Gastrocnemius medialis (tissue), 4 donors: Measurements from ENCODE around the gene TEKTIP1.

ENCODE experiments used
- POLR2A ChIP-seq, 2 donors: fragments of 450-650 bp; IDR thresholded peaks; one replicate each; pipeline ENCODE4 v1.6.1; 2017; ENCODE audit warnings: antibody characterized with exemption in 2 of 2, mild to moderate bottlenecking in 2 of 2, moderate library complexity in 2 of 2
- TF ChIP-seq, protein P1 (sequence below), 5 experiments: fragments of 450-650 bp in 3 of 5; fragments of 200-600 bp in 2 of 5; sonication (generic) in 2 of 5; IDR thresholded peaks in 4 of 5; conservative IDR thresholded peaks in 1 of 5; 1 replicate in 4 of 5; 2 replicates in 1 of 5; pipeline ENCODE4 v1.5.1; 2016 to 2019; ENCODE audit warnings: antibody characterized with exemption in 5 of 5, mild to moderate bottlenecking in 3 of 5, moderate library complexity in 3 of 5

DNA sequence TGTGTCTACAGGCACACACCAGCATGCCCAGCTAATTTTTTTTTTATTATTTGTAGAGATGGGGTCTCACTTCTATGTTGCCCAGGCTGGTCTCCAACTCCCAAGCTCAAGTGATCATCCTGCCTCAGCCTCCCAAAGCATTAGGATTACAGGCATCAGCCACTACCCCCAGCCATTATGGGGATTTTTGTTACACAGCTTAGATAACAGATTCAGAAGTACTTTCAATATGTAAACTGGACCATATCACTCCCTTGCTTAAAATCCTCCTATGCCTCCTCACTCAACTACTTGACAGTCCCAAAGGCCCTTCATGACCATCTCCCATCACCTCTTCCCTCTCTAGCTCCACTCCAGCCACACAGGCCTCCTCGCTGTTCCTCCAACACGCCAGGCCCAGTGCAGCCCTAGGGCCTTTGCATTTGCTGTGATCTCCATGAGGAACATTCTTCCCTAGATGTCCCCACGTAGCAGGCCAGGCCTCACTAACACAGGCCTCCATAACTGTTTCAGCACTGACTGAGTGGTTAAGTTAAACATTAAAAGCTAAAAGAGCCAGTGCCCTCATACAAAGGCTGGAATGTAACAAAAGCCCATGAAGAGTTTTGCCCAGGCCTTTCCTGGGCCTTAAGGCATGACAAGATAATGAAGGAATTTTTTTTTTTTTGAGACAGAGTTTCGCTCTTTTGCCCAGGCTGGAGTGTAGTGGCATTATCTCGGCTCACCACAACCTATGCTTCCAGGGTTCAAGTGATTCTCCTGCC is 41.0 kb upstream of the TEKTIP1 start:
- no peak for TF ChIP-seq POLR2A (IDR thresholded peaks at IDR 0.05)
- TF ChIP-seq, protein P1, sequence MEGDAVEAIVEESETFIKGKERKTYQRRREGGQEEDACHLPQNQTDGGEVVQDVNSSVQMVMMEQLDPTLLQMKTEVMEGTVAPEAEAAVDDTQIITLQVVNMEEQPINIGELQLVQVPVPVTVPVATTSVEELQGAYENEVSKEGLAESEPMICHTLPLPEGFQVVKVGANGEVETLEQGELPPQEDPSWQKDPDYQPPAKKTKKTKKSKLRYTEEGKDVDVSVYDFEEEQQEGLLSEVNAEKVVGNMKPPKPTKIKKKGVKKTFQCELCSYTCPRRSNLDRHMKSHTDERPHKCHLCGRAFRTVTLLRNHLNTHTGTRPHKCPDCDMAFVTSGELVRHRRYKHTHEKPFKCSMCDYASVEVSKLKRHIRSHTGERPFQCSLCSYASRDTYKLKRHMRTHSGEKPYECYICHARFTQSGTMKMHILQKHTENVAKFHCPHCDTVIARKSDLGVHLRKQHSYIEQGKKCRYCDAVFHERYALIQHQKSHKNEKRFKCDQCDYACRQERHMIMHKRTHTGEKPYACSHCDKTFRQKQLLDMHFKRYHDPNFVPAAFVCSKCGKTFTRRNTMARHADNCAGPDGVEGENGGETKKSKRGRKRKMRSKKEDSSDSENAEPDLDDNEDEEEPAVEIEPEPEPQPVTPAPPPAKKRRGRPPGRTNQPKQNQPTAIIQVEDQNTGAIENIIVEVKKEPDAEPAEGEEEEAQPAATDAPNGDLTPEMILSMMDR (IDR thresholded peaks at IDR 0.05 in 4 of 5, conservative IDR thresholded peaks at IDR 0.05 in 1 of 5) = no peak
